Osteocyte (in vitro differentiated cells): Measurements from ENCODE around the gene GOLGA1. TPM values are rescaled to one million over a fixed set of nuclear protein-coding genes. Genes with fewer than 3 reads are reported as not detected.

Source experiments
- DNase-seq: peaks from one replicate; pipeline ENCODE4 v3.0.0; 2021; ENCODE audit warnings: mixed read lengths; ENCODE audit not compliant: unreplicated experiment; ENCODE audit errors: extremely low spot score
- H3K27ac Mint-ChIP-seq: one replicate; pipeline ENCODE4 v1.8.0; 2021; ENCODE audit warnings: mild to moderate bottlenecking, mixed read lengths; ENCODE audit not compliant: unreplicated experiment
- H3K27me3 Mint-ChIP-seq: one replicate; pipeline ENCODE4 v1.8.0; 2021; ENCODE audit warnings: mixed read lengths; ENCODE audit not compliant: unreplicated experiment
- H3K36me3 Mint-ChIP-seq: one replicate; pipeline ENCODE4 v1.8.0; 2021; ENCODE audit warnings: mixed read lengths; ENCODE audit not compliant: unreplicated experiment
- H3K4me1 Mint-ChIP-seq: one replicate; pipeline ENCODE4 v1.8.0; 2021; ENCODE audit warnings: mixed read lengths; ENCODE audit not compliant: unreplicated experiment
- H3K4me3 Mint-ChIP-seq: one replicate; pipeline ENCODE4 v1.8.0; 2021; ENCODE audit warnings: mild to moderate bottlenecking, moderate library complexity, mixed read lengths; ENCODE audit not compliant: unreplicated experiment
- H3K9me3 Mint-ChIP-seq: one replicate; pipeline ENCODE4 v1.8.0; 2021; ENCODE audit warnings: mixed read lengths; ENCODE audit not compliant: unreplicated experiment
- CTCF ChIP-seq: fragments of 200-600 bp; sonication (generic); IDR thresholded peaks from 2 replicates; pipeline ENCODE4 v1.5.0; 2021; ENCODE audit warnings: antibody characterized with exemption, mild to moderate bottlenecking, moderate library complexity
- total RNA-seq: library from RNA; stranded (reverse); gene quantifications from 2 replicates; pipeline ENCODE4 v1.2.1, GENCODE V29; 2021

Gene GOLGA1
- total RNA-seq, 1 donor from 2014 or later = 22.4 TPM

- Mint-ChIP-seq H3K27ac (peak overlapping the region; percentile 98), H3K4me1 (peaks cover 17% of the 10 kb centered on the region), H3K9me3 (no peaks in the 10 kb centered on the region), H3K36me3 (peaks cover 9% of the 10 kb centered on the region), H3K27me3 (no peaks in the 10 kb centered on the region), H3K4me3 (peak overlapping the region; percentile 94)
- no peak for DNase-seq
- TF ChIP-seq CTCF = no peak
Measured at GRCh38 chr9:124940521-124940893, 376 bp downstream of the GOLGA1 start.

- peak overlapping the region; percentile 98 for H3K27ac Mint-ChIP-seq
- peaks cover 17% of the 10 kb centered on the region for H3K4me1 Mint-ChIP-seq
- peaks cover 9% of the 10 kb centered on the region for H3K36me3 Mint-ChIP-seq
- no peaks in the 10 kb centered on the region for H3K9me3 Mint-ChIP-seq
- DNase-seq = no peak
- H3K4me3 Mint-ChIP-seq = peak overlapping the region; percentile 94
- no peak for TF ChIP-seq CTCF
- H3K27me3 Mint-ChIP-seq = no peaks in the 10 kb centered on the region
Measured at GRCh38 chr9:124939944-124940343, 939 bp downstream of the GOLGA1 start.

GRCh38 chr9:124934290-124934689 is 6.6 kb downstream of the GOLGA1 start:
- no peak for DNase-seq
- Mint-ChIP-seq H3K27ac (no peak overlapping the region), H3K27me3 (no peaks in the 10 kb centered on the region), H3K36me3 (peaks cover 26% of the 10 kb centered on the region), H3K9me3 (no peaks in the 10 kb centered on the region), H3K4me1 (peaks cover 2% of the 10 kb centered on the region), H3K4me3 (no peak overlapping the region)
- no peak for TF ChIP-seq CTCF

- H3K36me3 Mint-ChIP-seq = peaks cover 38% of the 10 kb centered on the region
- no peaks in the 10 kb centered on the region for H3K27me3 Mint-ChIP-seq
- H3K27ac Mint-ChIP-seq = no peak overlapping the region
- no peak overlapping the region for H3K4me3 Mint-ChIP-seq
- H3K9me3 Mint-ChIP-seq = no peaks in the 10 kb centered on the region
- TF ChIP-seq CTCF = no peak
- no peak for DNase-seq
- no peaks in the 10 kb centered on the region for H3K4me1 Mint-ChIP-seq
Measured at GRCh38 chr9:124932333-124932732, 8.6 kb downstream of the GOLGA1 start.

GRCh38 chr9:124929464-124929863 is 11.4 kb downstream of the GOLGA1 start:
- Mint-ChIP-seq H3K36me3 (peaks cover 28% of the 10 kb centered on the region), H3K9me3 (no peaks in the 10 kb centered on the region), H3K27ac (no peak overlapping the region), H3K4me1 (no peaks in the 10 kb centered on the region), H3K4me3 (no peak overlapping the region), H3K27me3 (no peaks in the 10 kb centered on the region)
- DNase-seq = no peak
- no peak for TF ChIP-seq CTCF
